Left colon (tissue), 2 donors: ENCODE measurements around the gene PPP1R11. TPM values are rescaled to one million over a fixed set of nuclear protein-coding genes. Genes with fewer than 3 reads are reported as not detected.
A peak's percentile ranks its signal among the peaks of the same experiment; 100 is the strongest.

Experiments used
- ATAC-seq: fragments of 200-7000 bp; cut with Tn5 transposase; one replicate; pipeline ENCODE4 v1.9.1; 2020; ENCODE audit warnings: mild to moderate bottlenecking, moderate library complexity
- DNase-seq, 2 donors: peaks; one replicate each; pipeline ENCODE4 v3.0.0-alpha.2; 2020
- intact Hi-C, 2 donors: fragments of 100-400 bp; cut with DNase I in 1 of 2; cut with micrococcal nuclease in 1 of 2; formaldehyde crosslinking; loops; one replicate each; pipeline versions ENCODE4 v1.11.2 to v1.14.0; 2022; cut with DNase I, micrococcal nuclease
- total RNA-seq, 2 donors: library from RNA; stranded (reverse); fragmentation: NEBNext Ultra II Directional; extraction: Animal tissue kit (Norgen Biotek cat#: 25700); gene quantifications; one replicate each; pipeline ENCODE4 v1.2.1, GENCODE V29; 2021
- donor health status: DM: no; HTN: no; CAD: no.
- donor health status: DM: yes; HTN: yes; CAD: no.

The PPP1R11 gene
- total RNA-seq, 2 donors from 2014 or later: 89.5 to 92.9 TPM

- DNase-seq (peak in 1 of 2 donors; percentile 51), ATAC-seq (peak; percentile 17)
- intact Hi-C loops: no loop called here
Measured at GRCh38 chr6:30060606-30061091, 6.3 kb upstream of the PPP1R11 start.

- intact Hi-C loops: no loop called here
- peak; percentile 93 to 95 for DNase-seq
- peak; percentile 93 for ATAC-seq
Measured at GRCh38 chr6:30061092-30061857, 5.7 kb upstream of the PPP1R11 start, which contains the start of gene POLR1H. POLR1H (plus strand) TSS chr6:30061265; CDS start chr6:30061525, 260 bp downstream.

- peak in 1 of 2 donors; percentile 38 for DNase-seq
- peak; percentile 32 for ATAC-seq
- intact Hi-C loops: no loop called here
Measured at GRCh38 chr6:30061858-30062458, 5.0 kb upstream of the PPP1R11 start.

- ATAC-seq (no peak), DNase-seq (no peak)
- intact Hi-C loops: no loop called here
Measured at GRCh38 chr6:30062471-30063178, 4.4 kb upstream of the PPP1R11 start.

- no peak for ATAC-seq
- intact Hi-C loops: no loop called here
- no peak for DNase-seq
Measured at GRCh38 chr6:30063315-30063714, 3.7 kb upstream of the PPP1R11 start.

GRCh38 chr6:30066082-30066481 lies 916 bp upstream of the PPP1R11 start:
- no peak for DNase-seq
- ATAC-seq: no peak
- intact Hi-C loops: no loop called here

GRCh38 chr6:30067460-30068139 lies 602 bp downstream of the PPP1R11 start:
- intact Hi-C loops: no loop called here
- DNase-seq (peak in 1 of 2 donors; percentile 83), ATAC-seq (no peak)

- no peak for ATAC-seq
- intact Hi-C loops: no loop called here
- no peak for DNase-seq
Measured at GRCh38 chr6:30071081-30071818, 4.3 kb downstream of the PPP1R11 start.

- intact Hi-C loops: no loop called here
- DNase-seq (no peak), ATAC-seq (no peak)
Measured at GRCh38 chr6:30071858-30072257, 4.9 kb downstream of the PPP1R11 start.

- intact Hi-C loops: no loop called here
- ATAC-seq (peak; percentile 12), DNase-seq (no peak)
Measured at GRCh38 chr6:30073489-30074235, 6.7 kb downstream of the PPP1R11 start.

- DNase-seq (peak in 1 of 2 donors; percentile 27), ATAC-seq (peak; percentile 24)
- intact Hi-C loops: no loop called here
Measured at GRCh38 chr6:30074331-30075093, 7.5 kb downstream of the PPP1R11 start.

GRCh38 chr6:30075094-30075789 lies 8.2 kb downstream of the PPP1R11 start, which contains the start of gene RNF39:
RNF39 (minus strand) TSS chr6:30075769; CDS start chr6:30075585, 184 bp downstream.
- intact Hi-C loops: no loop called here
- DNase-seq (peak in 1 of 2 donors; percentile 27), ATAC-seq (peak; percentile 28)

- ATAC-seq: peak; percentile 70
- DNase-seq: peak; percentile 56 to 57
- intact Hi-C loops: no loop called here
Measured at GRCh38 chr6:30075790-30076732, 9.1 kb downstream of the PPP1R11 start.

GRCh38 chr6:30077218-30077617 lies 10.2 kb downstream of the PPP1R11 start:
- DNase-seq (no peak), ATAC-seq (no peak)
- intact Hi-C loops: no loop called here

GRCh38 chr6:30087876-30088275 lies 20.9 kb downstream of the PPP1R11 start:
- no peak for ATAC-seq
- intact Hi-C loops: no loop called here

More at GRCh38 chr6:30087876-30088275, 20.9 kb downstream of the PPP1R11 start:
- DNase-seq: no peak
